GM10266 (cell line): Measurements from ENCODE around the gene CTNNBIP1.

Experiments used
- DNase-seq: peaks from one replicate; pipeline ENCODE4 v3.0.0; 2012; ENCODE audit errors: extremely low spot score
- TF ChIP-seq, protein P1 (sequence below): IDR thresholded peaks from 2 replicates; pipeline ENCODE4 v1.5.1; 2012; ENCODE audit warnings: mild to moderate bottlenecking, low read depth; ENCODE audit not compliant: control insufficient read depth, insufficient read depth; ENCODE audit errors: missing control alignments

CTNNBIP1 gene

DNA sequence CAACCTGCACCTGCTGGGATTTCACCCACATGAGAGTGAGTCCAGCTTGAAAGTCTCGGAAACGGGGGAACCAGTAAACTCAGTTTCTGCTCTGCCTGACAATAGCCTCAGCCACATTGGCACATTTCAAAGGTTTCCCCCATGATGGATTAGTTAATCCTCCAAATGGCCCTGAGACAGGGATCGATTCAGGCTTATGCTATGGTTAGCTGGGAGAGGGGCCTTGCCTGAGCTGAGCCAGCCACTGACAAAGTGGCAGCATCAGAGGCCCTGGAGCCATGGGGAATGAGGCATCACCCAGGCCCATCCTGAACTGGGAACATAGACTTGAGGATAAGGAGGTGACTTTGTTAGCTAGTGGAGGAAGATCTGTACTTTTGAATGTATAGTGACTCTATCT, 83.5 kb downstream of the CTNNBIP1 start:
- TF ChIP-seq, protein P1, sequence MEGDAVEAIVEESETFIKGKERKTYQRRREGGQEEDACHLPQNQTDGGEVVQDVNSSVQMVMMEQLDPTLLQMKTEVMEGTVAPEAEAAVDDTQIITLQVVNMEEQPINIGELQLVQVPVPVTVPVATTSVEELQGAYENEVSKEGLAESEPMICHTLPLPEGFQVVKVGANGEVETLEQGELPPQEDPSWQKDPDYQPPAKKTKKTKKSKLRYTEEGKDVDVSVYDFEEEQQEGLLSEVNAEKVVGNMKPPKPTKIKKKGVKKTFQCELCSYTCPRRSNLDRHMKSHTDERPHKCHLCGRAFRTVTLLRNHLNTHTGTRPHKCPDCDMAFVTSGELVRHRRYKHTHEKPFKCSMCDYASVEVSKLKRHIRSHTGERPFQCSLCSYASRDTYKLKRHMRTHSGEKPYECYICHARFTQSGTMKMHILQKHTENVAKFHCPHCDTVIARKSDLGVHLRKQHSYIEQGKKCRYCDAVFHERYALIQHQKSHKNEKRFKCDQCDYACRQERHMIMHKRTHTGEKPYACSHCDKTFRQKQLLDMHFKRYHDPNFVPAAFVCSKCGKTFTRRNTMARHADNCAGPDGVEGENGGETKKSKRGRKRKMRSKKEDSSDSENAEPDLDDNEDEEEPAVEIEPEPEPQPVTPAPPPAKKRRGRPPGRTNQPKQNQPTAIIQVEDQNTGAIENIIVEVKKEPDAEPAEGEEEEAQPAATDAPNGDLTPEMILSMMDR: no peak
- DNase-seq: no peak

DNA sequence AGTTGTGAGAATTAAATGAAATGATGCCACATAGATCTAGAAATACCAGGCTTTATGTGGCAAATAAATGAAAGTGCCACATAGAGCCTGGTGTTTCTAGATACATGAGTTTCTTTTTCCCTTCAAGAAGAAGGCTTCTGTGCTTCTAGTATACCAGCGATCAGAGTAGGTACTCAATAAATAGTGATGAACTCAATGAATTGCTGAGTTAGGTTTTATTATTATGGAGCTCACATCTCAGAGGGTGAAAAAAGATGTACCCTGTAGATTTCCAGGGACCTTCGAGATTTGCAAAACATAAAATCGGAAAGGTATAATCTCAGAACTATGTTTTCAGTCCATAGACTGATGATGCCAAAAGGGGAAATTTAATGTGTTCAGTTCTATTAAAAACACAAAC, 84.0 kb downstream of the CTNNBIP1 start:
- no peak for DNase-seq
- TF ChIP-seq, protein P1: no peak

DNA sequence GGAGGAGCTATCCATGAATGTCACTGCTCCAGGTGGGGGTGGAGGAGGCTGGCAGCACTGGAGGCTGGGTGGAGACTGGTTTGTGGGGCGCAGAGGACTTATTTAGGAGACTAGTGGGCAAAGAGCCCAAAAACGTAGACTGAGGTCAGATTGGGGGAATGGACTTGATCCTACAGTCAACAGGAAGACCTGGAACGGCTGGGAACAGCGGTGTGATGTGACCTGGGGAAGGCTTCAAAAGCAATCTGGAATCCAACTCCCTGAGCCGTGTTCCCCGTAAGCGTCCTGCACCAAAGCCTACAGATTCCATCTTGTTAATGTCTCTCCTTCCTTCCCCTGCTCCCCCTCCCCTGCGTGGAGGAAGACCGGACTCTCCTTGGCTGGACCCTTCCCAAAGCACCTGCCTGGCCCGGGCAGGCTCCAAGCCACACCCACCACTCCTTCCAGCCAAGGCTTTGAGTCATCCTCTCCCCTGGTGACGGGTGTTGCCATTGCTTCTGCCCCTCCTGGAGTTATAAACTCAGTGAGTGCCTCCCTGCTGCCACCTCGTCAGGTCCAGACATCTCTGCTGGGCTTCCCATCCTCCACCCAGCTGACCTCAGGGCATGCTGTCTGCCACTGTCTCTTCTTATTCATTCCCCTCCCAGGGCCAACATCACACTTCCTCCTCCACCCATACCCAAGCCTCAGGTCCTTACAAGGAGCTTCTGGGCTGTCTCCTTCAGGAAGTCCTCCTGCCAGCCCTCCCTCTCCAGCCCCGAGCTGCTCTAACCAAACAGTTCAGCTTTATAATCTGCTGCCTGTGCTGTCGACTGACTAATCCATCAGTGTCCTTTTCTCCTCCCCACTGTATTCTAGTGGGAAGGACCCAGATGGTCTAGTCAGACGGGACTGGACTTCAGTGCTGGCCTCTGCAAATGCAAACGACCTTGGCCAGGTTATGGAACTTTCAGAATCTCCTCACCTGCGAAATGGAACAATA, 84.7 kb downstream of the CTNNBIP1 start:
- DNase-seq: peak; percentile 47
- TF ChIP-seq, protein P1: no peak

DNA sequence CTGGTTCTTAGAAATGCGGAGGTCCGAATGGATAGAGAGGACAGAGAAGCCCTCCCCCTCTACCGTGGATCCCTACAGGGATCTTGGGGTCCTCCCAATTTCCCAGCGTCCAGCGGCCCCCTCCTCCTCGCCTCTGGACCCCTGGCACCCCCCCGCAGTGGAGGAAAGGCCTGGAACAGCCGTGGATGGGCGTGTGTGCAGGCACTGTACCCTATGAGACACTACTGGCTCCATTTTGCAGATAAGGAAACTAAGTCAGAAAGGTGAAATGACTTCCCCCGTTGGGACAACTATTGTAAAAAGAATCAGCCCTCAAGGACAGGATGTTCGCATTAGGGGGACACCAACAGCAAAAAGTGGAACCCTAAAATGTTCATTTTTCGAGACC, 85.4 kb downstream of the CTNNBIP1 start:
- no peak for DNase-seq
- TF ChIP-seq, protein P1: no peak

DNA sequence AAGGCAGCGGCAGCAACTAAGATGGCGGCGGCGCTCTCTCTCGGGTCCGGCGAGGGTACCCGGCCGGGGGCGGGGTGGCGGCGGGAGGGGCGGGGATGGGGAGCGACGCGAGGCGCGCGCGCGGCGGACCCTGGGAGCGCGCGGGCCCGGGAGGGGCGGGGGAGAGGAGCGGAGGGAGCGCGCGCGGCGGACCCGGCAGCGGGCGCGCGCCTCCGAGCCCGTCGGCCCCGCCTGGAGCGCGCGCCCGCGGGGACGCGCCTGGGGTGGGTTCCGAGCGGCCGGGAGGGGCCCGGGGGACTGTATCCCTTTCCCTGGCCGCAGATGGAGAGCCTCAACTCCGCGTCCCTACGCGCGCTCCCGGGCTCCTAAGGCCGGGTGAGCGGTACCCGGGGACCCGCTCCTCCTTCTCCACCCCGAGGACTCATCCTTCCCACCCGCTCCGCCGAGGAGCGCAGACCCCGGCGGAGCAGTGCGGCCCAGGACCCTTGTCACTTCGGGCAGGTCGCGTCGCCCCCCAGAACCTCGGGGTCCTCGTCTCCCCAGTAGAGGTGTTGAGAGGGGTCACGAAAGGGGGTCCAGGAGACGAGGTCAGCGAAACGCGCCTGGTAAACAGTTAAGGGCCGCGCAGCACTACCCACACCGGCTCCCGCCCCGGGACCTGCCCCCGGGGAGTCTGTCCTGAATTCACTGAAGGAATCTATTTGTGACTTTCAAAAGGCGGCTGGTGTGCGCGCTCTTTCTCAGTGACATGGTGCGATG, 85.9 kb downstream of the CTNNBIP1 start, which contains the start of gene CLSTN1:
Gene CLSTN1 (minus strand): TSS at position 23 of the 759 bp plus-strand sequence. CDS start 232 bp downstream, outside the sequence.
- TF ChIP-seq, protein P1: no peak
- DNase-seq: peak; percentile 98

DNA sequence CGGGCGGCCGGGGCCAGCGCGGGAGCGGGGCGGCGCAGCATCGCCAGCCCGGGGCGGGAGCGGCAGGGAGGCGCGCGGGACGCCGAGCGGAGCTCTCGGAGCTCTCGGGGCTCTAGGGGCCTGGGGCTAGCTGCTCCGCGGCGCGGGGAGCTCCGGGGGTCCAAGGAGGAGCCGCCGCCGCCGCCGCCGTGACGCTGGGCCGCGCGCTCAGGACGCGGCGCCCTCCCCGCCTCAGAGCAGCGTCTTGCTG, 86.5 kb downstream of the CTNNBIP1 start:
- DNase-seq: no peak
- TF ChIP-seq, protein P1: no peak

DNA sequence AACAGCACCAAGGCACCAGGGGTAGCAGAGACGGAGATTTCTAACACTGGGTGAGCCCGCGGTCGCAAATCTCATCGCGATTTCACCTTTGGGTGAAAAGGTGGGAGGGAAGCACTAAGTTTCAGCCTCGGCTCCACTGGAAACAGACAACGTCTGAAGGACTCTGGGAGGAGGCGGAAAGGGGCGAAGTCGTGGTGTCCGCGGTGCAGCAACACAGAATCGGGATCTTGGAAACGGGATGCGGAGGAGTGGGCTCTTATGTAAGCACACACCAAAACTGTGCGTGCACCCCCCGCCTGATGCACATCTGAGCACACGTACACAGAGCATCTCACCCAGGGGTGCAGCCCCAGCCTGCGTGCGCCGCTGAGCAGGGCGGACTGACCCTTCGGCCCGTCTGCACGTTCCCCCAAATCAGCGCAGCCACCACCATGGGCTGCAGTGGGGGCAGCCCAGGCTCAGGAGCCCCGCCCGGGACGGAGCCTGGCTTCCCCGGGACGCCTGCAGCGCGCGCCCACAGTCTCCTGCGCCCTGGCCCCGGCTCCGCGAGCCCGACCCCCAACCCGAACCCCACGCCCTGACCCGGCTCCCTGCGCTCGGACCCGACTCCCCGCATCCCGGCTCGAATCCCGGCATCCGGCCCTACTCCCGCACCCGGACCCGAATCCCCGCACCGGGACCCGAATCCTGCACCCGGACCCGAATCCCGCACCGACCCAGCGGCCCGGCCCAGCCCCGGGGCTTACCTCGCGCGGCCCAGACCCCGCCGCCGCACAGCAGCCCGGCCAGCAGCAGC, 87.0 kb downstream of the CTNNBIP1 start:
- TF ChIP-seq, protein P1: no peak
- peak; percentile 46 for DNase-seq
